AG09319 (cell line): Measurements from ENCODE around the gene HERPUD2.

Experiments used
- DNase-seq: peaks from one replicate; pipeline ENCODE4 v3.0.0-alpha.2; 2010; ENCODE audit warnings: low read depth; ENCODE audit errors: extremely low read depth
- TF ChIP-seq, protein P1 (sequence below): IDR thresholded peaks from 2 replicates; pipeline ENCODE4 v1.5.1; 2011; ENCODE audit warnings: low read depth, mild to moderate bottlenecking, inconsistent platforms, low read length, moderate library complexity

The HERPUD2 gene

DNA sequence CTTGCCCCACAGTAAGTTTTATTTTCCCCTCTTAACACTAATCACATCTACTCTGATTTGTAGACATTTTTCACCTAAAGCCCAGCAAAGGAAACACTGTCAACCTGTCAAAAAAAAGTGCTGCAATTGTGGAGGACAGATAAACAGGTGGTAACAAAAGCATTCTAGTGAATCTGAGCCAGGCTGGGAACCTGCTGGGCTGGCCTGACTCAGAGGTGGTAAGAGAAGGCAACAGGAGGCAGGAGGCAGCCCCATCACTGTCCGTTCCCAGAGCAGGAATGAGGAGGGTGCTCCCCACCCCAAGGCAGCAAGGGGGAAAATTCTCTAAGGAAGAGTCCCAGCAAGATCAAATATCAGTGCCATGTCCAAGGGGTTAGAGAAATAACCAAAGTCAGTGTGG, 19.5 kb upstream of the HERPUD2 start:
- DNase-seq = no peak
- TF ChIP-seq, protein P1, sequence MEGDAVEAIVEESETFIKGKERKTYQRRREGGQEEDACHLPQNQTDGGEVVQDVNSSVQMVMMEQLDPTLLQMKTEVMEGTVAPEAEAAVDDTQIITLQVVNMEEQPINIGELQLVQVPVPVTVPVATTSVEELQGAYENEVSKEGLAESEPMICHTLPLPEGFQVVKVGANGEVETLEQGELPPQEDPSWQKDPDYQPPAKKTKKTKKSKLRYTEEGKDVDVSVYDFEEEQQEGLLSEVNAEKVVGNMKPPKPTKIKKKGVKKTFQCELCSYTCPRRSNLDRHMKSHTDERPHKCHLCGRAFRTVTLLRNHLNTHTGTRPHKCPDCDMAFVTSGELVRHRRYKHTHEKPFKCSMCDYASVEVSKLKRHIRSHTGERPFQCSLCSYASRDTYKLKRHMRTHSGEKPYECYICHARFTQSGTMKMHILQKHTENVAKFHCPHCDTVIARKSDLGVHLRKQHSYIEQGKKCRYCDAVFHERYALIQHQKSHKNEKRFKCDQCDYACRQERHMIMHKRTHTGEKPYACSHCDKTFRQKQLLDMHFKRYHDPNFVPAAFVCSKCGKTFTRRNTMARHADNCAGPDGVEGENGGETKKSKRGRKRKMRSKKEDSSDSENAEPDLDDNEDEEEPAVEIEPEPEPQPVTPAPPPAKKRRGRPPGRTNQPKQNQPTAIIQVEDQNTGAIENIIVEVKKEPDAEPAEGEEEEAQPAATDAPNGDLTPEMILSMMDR = no peak

DNA sequence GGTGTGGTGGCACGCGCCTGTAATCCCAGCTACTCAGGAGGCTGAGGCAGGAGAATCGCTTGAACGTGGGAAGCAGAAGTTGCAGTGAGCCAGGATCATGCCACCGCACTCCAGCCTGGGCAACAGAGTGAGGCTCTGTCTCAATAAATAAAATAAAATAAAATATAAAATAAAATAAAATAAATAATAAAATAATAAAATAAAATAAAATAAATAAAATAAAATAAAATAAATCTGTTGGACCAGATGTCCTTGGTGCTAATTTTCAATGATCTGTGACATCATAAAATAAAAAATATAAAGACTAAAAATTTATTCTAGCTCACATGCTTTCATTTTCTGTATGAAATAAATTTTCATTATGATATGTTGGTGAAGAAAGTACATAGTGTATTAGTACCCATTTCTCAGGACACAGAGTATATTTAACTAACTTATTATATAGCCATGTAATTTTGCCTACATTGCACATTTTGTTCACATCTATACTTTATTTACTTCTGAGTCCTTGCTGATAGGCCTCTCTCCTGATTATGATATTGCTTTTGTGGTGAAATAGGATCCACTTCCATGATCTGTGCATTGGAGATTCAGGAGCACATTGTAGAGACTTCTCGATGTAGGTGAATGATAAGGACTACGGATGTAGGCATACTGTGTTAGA, 17.8 kb upstream of the HERPUD2 start:
- TF ChIP-seq, protein P1 = no peak
- no peak for DNase-seq

DNA sequence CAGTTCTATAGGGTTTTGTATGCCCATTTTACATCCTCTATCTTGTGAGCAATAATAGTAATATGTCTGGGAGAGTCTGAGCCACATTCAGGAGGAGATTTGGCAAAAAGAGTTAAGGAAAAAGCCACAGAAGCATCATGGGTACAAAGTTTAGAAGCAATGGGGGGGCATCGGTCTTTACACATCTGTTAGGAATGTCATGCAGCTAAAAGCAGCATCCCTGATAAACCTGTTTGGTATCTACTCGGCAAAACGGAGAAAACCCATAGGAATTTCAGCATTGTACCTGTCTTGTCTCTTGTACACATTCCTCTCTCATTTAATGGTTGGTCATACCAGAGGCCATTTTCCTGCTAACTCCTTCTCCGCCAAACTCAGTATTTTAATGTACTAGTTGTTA, 12.5 kb upstream of the HERPUD2 start:
- DNase-seq = no peak
- TF ChIP-seq, protein P1 = no peak

DNA sequence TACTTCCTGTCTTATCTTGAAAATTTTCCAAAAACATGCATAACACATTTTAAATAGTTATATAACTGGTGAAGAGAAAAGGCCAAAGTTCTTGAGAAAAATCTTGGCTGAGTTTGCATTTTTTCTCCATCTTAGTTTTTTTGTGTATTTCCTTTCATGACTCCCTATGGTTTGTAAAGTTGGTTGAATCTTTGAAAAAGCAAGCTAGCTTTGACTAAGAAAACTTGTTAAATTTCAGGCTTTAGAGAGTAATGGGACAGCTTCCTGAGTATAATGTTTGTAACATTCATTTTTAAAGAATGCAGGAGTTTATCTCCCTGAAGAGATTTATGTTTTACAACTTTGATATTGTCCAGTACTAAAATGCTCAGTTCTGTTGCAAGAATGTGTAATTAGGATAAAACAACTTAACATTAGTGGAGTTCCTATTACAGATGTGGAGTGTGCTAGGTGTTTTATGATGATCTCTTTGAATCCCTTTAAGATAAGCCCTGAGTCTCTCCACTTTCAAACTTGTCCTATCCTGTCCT, 11.1 kb upstream of the HERPUD2 start:
- no peak for DNase-seq
- TF ChIP-seq, protein P1 = no peak

DNA sequence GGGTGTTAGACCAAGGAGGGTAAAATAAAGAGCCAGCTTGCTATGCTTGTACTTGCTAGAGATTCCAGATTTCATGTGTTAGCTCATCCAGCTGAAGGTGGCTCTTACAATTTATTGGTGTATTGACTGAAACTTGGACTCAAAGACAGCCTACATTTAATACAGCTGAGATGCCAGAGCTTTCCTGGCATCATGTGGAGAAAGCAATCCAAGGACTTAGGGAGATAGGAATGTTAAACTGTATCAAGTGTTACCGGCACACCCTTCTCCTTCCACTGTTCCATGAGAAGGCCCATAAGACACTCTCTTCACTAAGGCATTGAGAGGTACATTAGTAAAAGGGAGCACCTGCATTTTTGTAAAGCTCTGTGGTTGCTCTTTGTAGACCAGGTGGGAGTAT, 9.3 kb upstream of the HERPUD2 start:
- TF ChIP-seq, protein P1 = no peak
- DNase-seq = no peak

DNA sequence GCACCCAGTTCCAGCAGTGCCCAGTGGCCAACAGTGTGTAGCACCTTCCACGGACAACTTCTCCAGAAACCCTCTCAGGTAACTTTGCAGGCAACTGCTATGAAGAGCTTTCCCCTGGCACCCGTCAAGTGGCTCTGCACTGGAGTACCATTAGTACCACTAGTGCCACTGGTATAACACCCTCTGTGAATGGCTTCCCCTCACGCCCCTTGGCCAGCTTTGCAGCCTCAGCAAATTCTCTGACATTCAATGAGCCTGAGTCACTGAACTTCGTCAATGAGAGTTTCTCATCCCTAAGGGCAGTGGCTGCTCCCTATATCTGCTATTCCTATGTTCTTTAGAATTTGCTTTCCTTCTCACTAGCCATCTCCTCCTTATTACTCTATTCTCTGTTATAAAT, 7.6 kb upstream of the HERPUD2 start:
- no peak for DNase-seq
- TF ChIP-seq, protein P1 = no peak

DNA sequence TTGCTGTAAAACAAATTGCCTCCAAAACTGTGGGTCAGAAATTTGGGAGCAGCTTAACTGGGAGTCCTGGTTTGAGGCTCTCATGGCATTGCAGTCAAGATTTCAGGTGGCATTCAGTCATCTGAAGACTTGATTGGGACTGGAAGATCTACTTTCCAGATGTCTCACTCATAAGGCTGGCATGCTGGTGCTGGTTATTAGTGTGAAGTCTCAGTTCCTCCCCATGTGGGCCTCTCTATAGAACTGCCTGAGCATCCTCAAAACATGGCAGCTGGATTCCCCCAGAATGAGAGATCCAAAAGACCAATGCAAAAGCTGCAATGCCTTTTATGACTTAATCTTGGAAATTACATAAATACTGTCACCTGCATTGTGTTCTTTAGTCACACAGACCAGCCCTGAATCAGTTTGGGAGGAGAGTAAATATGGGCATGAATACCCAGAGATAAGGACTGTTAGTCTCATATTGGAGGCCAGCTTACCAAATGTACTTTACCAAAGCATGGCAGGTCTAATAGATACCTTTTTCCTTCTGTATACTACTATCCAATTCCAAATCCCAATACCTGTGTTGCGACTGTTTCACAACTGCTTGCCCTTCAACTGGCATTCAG, 6.5 kb upstream of the HERPUD2 start:
- TF ChIP-seq, protein P1 = no peak
- DNase-seq = no peak
